Upper lobe of left lung (tissue), 6 donors: ENCODE results near the gene NCLN. TPM values are rescaled to one million over a fixed set of nuclear protein-coding genes. Genes with fewer than 3 reads are reported as not detected.
A peak's percentile ranks its signal among the peaks of the same experiment; 100 is the strongest.

Experiments
- ATAC-seq, 2 donors: fragments of 200-7000 bp; cut with Tn5 transposase; one replicate each; pipeline ENCODE4 v1.9.1; 2022; ENCODE audit warnings: mild to moderate bottlenecking in 2 of 2, moderate library complexity in 2 of 2; ENCODE audit not compliant: low FRiP score in 2 of 2
- DNase-seq, 2 donors: peaks; one replicate each; pipeline ENCODE4 v3.0.0-alpha.2; 2019 to 2020
- H3K27ac ChIP-seq, 4 donors: fragments of 200-600 bp; sonication (generic); one replicate each; pipeline ENCODE4 v1.5.1; 2016 to 2019
- H3K27me3 ChIP-seq, 4 donors: fragments of 200-600 bp; sonication (generic); one replicate each; pipeline ENCODE4 v1.5.1; 2017 to 2019
- H3K36me3 ChIP-seq, 4 donors: fragments of 200-600 bp; sonication (generic); one replicate each; pipeline ENCODE4 v1.5.1; 2016 to 2019
- H3K4me1 ChIP-seq, 4 donors: fragments of 200-600 bp; sonication (generic); one replicate each; pipeline ENCODE4 v1.5.1; 2018 to 2019
- H3K4me3 ChIP-seq, 4 donors: fragments of 200-600 bp; sonication (generic); one replicate each; pipeline ENCODE4 v1.5.1; 2017 to 2019; ENCODE audit warnings: mild to moderate bottlenecking in 2 of 4, moderate library complexity in 1 of 4
- H3K9me3 ChIP-seq, 4 donors: fragments of 200-600 bp; sonication (generic); one replicate each; pipeline ENCODE4 v1.5.1; 2018 to 2019
- CTCF ChIP-seq, 6 experiments: fragments of 450-650 bp in 4 of 6; fragments of 200-600 bp in 2 of 6; sonication (generic) in 2 of 6; IDR thresholded peaks; one replicate each; pipeline ENCODE4 v1.5.1; 2016 to 2019; ENCODE audit warnings: antibody characterized with exemption in 6 of 6
- EP300 ChIP-seq, 4 donors: sonication (generic); formaldehyde crosslinking; IDR thresholded peaks; one replicate each; pipeline ENCODE4 v1.5.1; 2017; ENCODE audit warnings: antibody characterized with exemption in 4 of 4, control low read depth in 2 of 4
- POLR2A ChIP-seq, 4 donors: fragments of 450-650 bp; IDR thresholded peaks; one replicate each; pipeline ENCODE4 v1.5.1; 2016 to 2017; ENCODE audit warnings: antibody characterized with exemption in 4 of 4, mild to moderate bottlenecking in 2 of 4
- POLR2AphosphoS5 ChIP-seq, 2 donors: sonication (generic); formaldehyde crosslinking; IDR thresholded peaks; one replicate each; pipeline ENCODE4 v1.5.1; 2017; ENCODE audit warnings: antibody characterized with exemption in 2 of 2
- WGBS, 2 donors: methylation state at CpG; one replicate each; pipeline ENCODE4 v1.1.5; 2017 to 2018; 5-methylcytosine and 5-hydroxymethylcytosine counted together
- total RNA-seq, 6 donors: library from RNA; depleted of rRNA in 4 of 6; stranded (reverse); fragments of >200 nt in 4 of 6; gene quantifications; one replicate each; pipeline versions ENCODE4 v1.1.0 to v1.2.1, GENCODE V29; 2016 to 2021
- donor health status: DM: no; HTN: no; CAD: no; lungs with moderate emphysema.
- donor health status: DM: no; HTN: yes; CAD: no; lungs with severe emphysema.

Gene NCLN
- total RNA-seq, 6 donors from 2014 or later: 35.6 to 87.0 (median 72.5) TPM

GRCh38 chr19:3248728-3249326, 63.1 kb downstream of the NCLN start:
- ATAC-seq (no peak), DNase-seq (no peak)
- H3K27me3 ChIP-seq: no peaks in the 10 kb centered on the region
- H3K27ac ChIP-seq: no peak overlapping the region
- peaks cover 0 to 9% (median 5%) of the 10 kb centered on the region in 4 donors for H3K9me3 ChIP-seq
- H3K36me3 ChIP-seq: no peaks in the 10 kb centered on the region
- TF ChIP-seq EP300 (IDR thresholded peaks at IDR 0.05): no peak
- TF ChIP-seq CTCF (IDR thresholded peaks at IDR 0.05): no peak
- no peak for TF ChIP-seq POLR2A (IDR thresholded peaks at IDR 0.05)
- TF ChIP-seq POLR2AphosphoS5 (IDR thresholded peaks at IDR 0.05): no peak
- no peak overlapping the region for H3K4me3 ChIP-seq
- no peaks in the 10 kb centered on the region for H3K4me1 ChIP-seq
- WGBS, 2 donors: 33 to 52% methylated on average over 7 to 14 of the region's 14 CpGs

- WGBS, 2 donors: 68 to 82% methylated on average over 9 to 10 of the region's 10 CpGs
These were observed 63.7 kb downstream of the NCLN start for GRCh38 chr19:3249408-3249807.

GRCh38 chr19:3250675-3251074, 64.9 kb downstream of the NCLN start:
- Histone ChIP-seq H3K4me3 (no peak overlapping the region), H3K4me1 (no peaks in the 10 kb centered on the region), H3K36me3 (no peaks in the 10 kb centered on the region), H3K27ac (no peak overlapping the region), H3K9me3 (peaks cover 0 to 9% (median 5%) of the 10 kb centered on the region in 4 donors), H3K27me3 (no peaks in the 10 kb centered on the region)
- TF ChIP-seq POLR2AphosphoS5 (IDR thresholded peaks at IDR 0.05) (no peak), CTCF (IDR thresholded peaks at IDR 0.05) (peak in 5 of 6 experiments; percentile 47 to 57 (median 50))
- peak in 1 of 2 donors; percentile 56 for ATAC-seq
- WGBS, 2 donors: 70 to 95% methylated on average over 4 to 5 of the region's 7 CpGs
- no peak for DNase-seq

More at GRCh38 chr19:3249408-3249807, 63.7 kb downstream of the NCLN start:
- ATAC-seq: peak in 1 of 2 donors; percentile 26
- TF ChIP-seq POLR2AphosphoS5 (IDR thresholded peaks at IDR 0.05) (no peak), CTCF (IDR thresholded peaks at IDR 0.05) (no peak), EP300 (IDR thresholded peaks at IDR 0.05) (no peak), POLR2A (IDR thresholded peaks at IDR 0.05) (no peak)
- DNase-seq: no peak
- H3K9me3 ChIP-seq: peaks cover 0 to 9% (median 5%) of the 10 kb centered on the region in 4 donors
- H3K4me1 ChIP-seq: no peaks in the 10 kb centered on the region
- no peak overlapping the region for H3K27ac ChIP-seq
- no peak overlapping the region for H3K4me3 ChIP-seq
- no peaks in the 10 kb centered on the region for H3K27me3 ChIP-seq
- no peaks in the 10 kb centered on the region for H3K36me3 ChIP-seq

GRCh38 chr19:3251229-3251628, 65.5 kb downstream of the NCLN start:
- TF ChIP-seq EP300 (IDR thresholded peaks at IDR 0.05) (no peak), POLR2A (IDR thresholded peaks at IDR 0.05) (no peak), CTCF (IDR thresholded peaks at IDR 0.05) (no peak), POLR2AphosphoS5 (IDR thresholded peaks at IDR 0.05) (no peak)
- WGBS, 2 donors: 80 to 85% methylated on average over 8 of the region's 8 CpGs

GRCh38 chr19:3252650-3253049, 66.9 kb downstream of the NCLN start:
- Histone ChIP-seq H3K4me1 (no peaks in the 10 kb centered on the region), H3K4me3 (no peak overlapping the region), H3K27ac (no peak overlapping the region), H3K27me3 (no peaks in the 10 kb centered on the region), H3K9me3 (peaks cover 0 to 9% (median 5%) of the 10 kb centered on the region in 4 donors), H3K36me3 (no peaks in the 10 kb centered on the region)
- 71 to 97% methylated on average over 2 of the region's 2 CpGs for WGBS, 2 donors
- DNase-seq (no peak), ATAC-seq (no peak)
- TF ChIP-seq CTCF (IDR thresholded peaks at IDR 0.05): no peak
- TF ChIP-seq POLR2A (IDR thresholded peaks at IDR 0.05): no peak
- no peak for TF ChIP-seq POLR2AphosphoS5 (IDR thresholded peaks at IDR 0.05)
- TF ChIP-seq EP300 (IDR thresholded peaks at IDR 0.05): no peak

More at GRCh38 chr19:3251229-3251628, 65.5 kb downstream of the NCLN start:
- no peak overlapping the region for H3K27ac ChIP-seq
- no peaks in the 10 kb centered on the region for H3K4me1 ChIP-seq
- peaks cover 0 to 9% (median 5%) of the 10 kb centered on the region in 4 donors for H3K9me3 ChIP-seq
- DNase-seq (no peak), ATAC-seq (no peak)
- H3K36me3 ChIP-seq: no peaks in the 10 kb centered on the region
- no peaks in the 10 kb centered on the region for H3K27me3 ChIP-seq
- no peak overlapping the region for H3K4me3 ChIP-seq
